ENCODE measurements around the gene ZSCAN16. TPM values are rescaled to one million over a fixed set of nuclear protein-coding genes. Genes with fewer than 3 reads are reported as not detected.

Gene ZSCAN16
- total and polyA plus RNA-seq, 10 of the 15 experiments (the other 5 are each of a cell fraction or from before 2014, with no cell fraction given), result 4.6 to 13.8 (median 10.3) TPM

GRCh38 chr6:28124350-28124970 is at the start of gene ZSCAN16 (continued):
- TF ChIP-seq MYC (IDR thresholded peaks at IDR 0.05; ENCODE audit: insufficient read depth, insufficient read length, insufficient replicate concordance, low read length, severe bottlenecking), result no peak
- TF ChIP-seq ZBTB33 (IDR thresholded peaks at IDR 0.05), result no peak
- TF ChIP-seq USF2 (IDR thresholded peaks at IDR 0.05; ENCODE audit: borderline replicate concordance, low read depth, low read length), result no peak

- FAIRE-seq, result no peak
- in situ Hi-C loops (cut with MboI), result loop anchor here (25.0 kb wide), 1 partner anchor 1416 kb away; the partner anchor contains the start of gene ZNF322
- Histone ChIP-seq H3K9ac (ENCODE audit: control insufficient read depth, insufficient read depth, low read length) (no peak overlapping the region), H3K79me2 (ENCODE audit: control insufficient read depth, insufficient read depth, low read length) (peaks cover 2% of the 10 kb centered on the region), H3K27ac (ENCODE audit: control insufficient read depth, insufficient read depth) (no peak overlapping the region), H3K4me3 (no peak overlapping the region), H3K4me1 (ENCODE audit: control insufficient read depth, insufficient read depth, low read length) (peaks cover 6% of the 10 kb centered on the region), H3K27me3 (replicated peaks in 1 of 2; ENCODE audit: control insufficient read depth in 2 of 2, insufficient read depth in 2 of 2, low read length in 1 of 2) (no peaks in the 10 kb centered on the region), H4K20me1 (ENCODE audit: control insufficient read depth, insufficient read depth) (no peaks in the 10 kb centered on the region), H3K4me2 (ENCODE audit: control insufficient read depth, insufficient read depth) (no peak overlapping the region), H3K9me3 (replicated peaks; ENCODE audit: control insufficient read depth, insufficient read depth, low read length) (no peaks in the 10 kb centered on the region), H3K36me3 (ENCODE audit: control insufficient read depth in 2 of 2, insufficient read depth in 2 of 2, low read length in 1 of 2) (no peaks in the 10 kb centered on the region), H2AFZ (ENCODE audit: control insufficient read depth, low read depth, low read length) (no peak overlapping the region)
- SMC1A ChIA-PET (ENCODE audit: uncharacterized antibody, unreplicated experiment), result no interaction called here
- POLR2A ChIA-PET, result interaction anchor here (0.6 to 1.2 kb wide), 2 partner anchors 174 to 189 kb away, joined by 3 read pairs; partner anchors contain the start of gene ZKSCAN4
- CTCF ChIA-PET, result no interaction called here
- intact Hi-C loops (cut with micrococcal nuclease; ENCODE audit: unreplicated experiment), result no loop called here
- no TSS peak for BruUV-seq (replicated peaks)
- DNase-seq (ENCODE audit: low read depth, low spot score), result no peak
- no peak for ATAC-seq
- RAD21 ChIA-PET (ENCODE audit: unreplicated experiment), result no interaction called here
- TF ChIP-seq MEF2A (IDR thresholded peaks at IDR 0.05; ENCODE audit: insufficient read depth, low read depth, low read length) (no peak), USF2 (IDR thresholded peaks at IDR 0.05; ENCODE audit: borderline replicate concordance, low read depth, low read length) (no peak), CEBPZ (IDR thresholded peaks at IDR 0.05; ENCODE audit: low read depth, low read length) (no peak), SIX5 (IDR thresholded peaks at IDR 0.05; ENCODE audit: low read depth, low read length, severe bottlenecking) (no peak), ZBTB11 (CRISPR knock-in tag; IDR thresholded peaks at IDR 0.05) (no peak), CHD2 (IDR thresholded peaks at IDR 0.05; ENCODE audit: borderline replicate concordance, low read depth, low read length) (no peak)
These were observed 46.4 kb upstream of the ZSCAN16 start for GRCh38 chr6:28078050-28078449.

Measured in GM12878 (cell line).